GM12891 (cell line): Measurements from ENCODE around the gene KLHL25.

Experiments
- DNase-seq: peaks from one replicate; pipeline ENCODE4 v3.0.0; 2011; ENCODE audit warnings: low spot score; ENCODE audit not compliant: insufficient read length
- FAIRE-seq: peaks from 2 replicates; lab custom pipeline; 2011; peaks lifted over from hg19 to GRCh38; lab: Jason Lieb, UNC
- PAX5 ChIP-seq: IDR thresholded peaks from 2 replicates; pipeline ENCODE4 v1.6.1; 2011; ENCODE audit warnings: low read length, moderate library complexity, mild to moderate bottlenecking; ENCODE audit not compliant: insufficient read depth, severe bottlenecking
- POLR2A ChIP-seq: IDR thresholded peaks from 2 replicates; pipeline ENCODE4 v1.6.1; 2011; ENCODE audit warnings: low read depth, low read length, control low read depth
- POLR2AphosphoS5 ChIP-seq: IDR thresholded peaks from 2 replicates; pipeline ENCODE4 v1.6.1; 2011; ENCODE audit warnings: low read depth, low read length, control low read depth
- POU2F2 ChIP-seq: IDR thresholded peaks from 2 replicates; pipeline ENCODE4 v1.6.1; 2011; ENCODE audit warnings: low read depth, mild to moderate bottlenecking, control low read depth, low read length, moderate library complexity
- SPI1 ChIP-seq: IDR thresholded peaks from 2 replicates; pipeline ENCODE4 v1.6.1; 2011; ENCODE audit warnings: low read depth, low read length, control low read depth
- TAF1 ChIP-seq: IDR thresholded peaks from 2 replicates; pipeline ENCODE4 v1.6.1; 2011; ENCODE audit warnings: low read depth, low read length, control low read depth

KLHL25 gene

DNA sequence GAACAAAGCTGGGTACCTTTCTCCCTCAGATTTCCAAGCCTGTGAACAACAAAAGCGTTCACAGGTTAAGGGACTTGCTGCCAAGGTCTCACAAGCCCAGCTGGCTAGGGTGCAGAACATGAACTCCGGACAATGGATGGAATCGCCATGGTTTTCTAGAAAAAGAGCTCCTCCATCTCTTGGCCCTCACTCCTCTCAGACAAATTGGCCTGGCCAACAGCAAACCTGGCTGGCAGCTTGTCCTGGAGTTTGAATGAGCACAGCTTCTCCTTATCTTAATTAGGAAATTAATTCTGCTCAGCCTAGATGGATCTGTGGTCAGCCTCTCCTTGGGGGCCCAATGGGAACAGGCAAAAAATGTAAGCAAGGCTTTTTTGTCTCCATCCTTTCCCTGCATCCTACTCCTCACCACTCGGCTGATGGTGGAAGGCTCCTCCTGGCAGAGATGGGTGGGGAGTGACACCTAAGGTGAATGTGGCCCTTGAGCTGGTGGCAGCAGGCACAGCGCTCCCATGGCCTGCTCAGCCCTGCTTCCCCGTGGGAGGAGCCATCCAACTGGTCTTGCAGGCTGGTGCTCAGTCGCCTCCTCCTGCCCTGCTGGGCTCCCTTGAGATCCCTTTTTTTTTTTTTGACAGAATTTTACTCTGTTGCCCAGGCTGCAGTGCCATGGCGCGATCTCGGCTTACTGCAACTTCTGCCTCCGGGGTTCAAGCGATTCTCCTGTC is 5.8 kb downstream of the KLHL25 start:
- TF ChIP-seq TAF1 (no peak), POU2F2 (no peak), SPI1 (no peak), POLR2A (no peak), POLR2AphosphoS5 (no peak), PAX5 (no peak)
- FAIRE-seq (no peak), DNase-seq (no peak)

GRCh38 chr15:85786781-85787114 is 8.0 kb downstream of the KLHL25 start:
- DNase-seq (no peak), FAIRE-seq (no peak)
- TF ChIP-seq POLR2A = no peak
- TF ChIP-seq SPI1 = no peak
- TF ChIP-seq POLR2AphosphoS5 = no peak
- TF ChIP-seq POU2F2 = no peak
- no peak for TF ChIP-seq TAF1
- TF ChIP-seq PAX5 = no peak

- DNase-seq = no peak
- TF ChIP-seq TAF1 (no peak), POLR2AphosphoS5 (no peak), PAX5 (no peak), SPI1 (no peak), POU2F2 (no peak), POLR2A (no peak)
- no peak for FAIRE-seq
Observed at GRCh38 chr15:85785887-85786780, 8.6 kb downstream of the KLHL25 start.

DNA sequence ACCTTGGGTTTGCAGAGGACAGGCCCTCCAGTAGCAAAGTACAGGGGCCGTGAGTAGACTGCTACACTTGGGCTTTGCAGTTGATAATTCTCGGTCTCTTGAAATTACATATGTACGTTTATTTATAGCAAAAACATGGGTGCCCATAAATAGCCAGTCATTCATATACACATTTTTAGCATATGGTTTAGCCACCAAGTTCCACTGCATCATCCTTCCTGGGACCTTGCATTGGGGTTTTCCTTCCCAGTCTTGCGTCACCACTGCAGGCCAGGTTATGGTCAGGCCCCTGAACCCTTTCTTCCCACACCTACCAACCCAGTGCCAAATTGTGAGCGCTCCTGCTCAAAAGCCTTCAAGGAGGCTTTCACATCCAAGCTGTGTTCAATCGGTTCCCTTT is 12.7 kb downstream of the KLHL25 start:
- FAIRE-seq (no peak), DNase-seq (no peak)
- TF ChIP-seq POLR2AphosphoS5 (no peak), POU2F2 (no peak), TAF1 (no peak), PAX5 (no peak), POLR2A (no peak), SPI1 (no peak)

DNA sequence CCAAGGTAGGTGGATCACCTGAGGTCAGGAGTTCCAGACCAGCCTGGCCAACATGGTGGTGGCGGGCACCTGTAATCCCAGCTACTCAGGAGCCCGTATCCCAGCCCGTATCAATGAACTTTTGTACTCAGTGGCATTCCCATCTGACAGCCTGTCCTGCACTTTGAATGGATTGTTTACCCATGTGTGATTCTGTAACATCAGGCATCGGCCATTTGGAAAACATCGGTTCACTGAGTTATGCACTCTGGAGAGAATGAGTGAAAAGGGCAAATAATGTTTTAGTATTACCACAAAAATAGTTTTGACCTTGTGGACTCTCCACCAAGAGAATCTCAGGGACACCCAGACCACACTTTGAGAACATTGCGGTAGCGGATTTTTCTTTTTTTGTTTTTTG is 13.6 kb downstream of the KLHL25 start:
- FAIRE-seq (no peak), DNase-seq (no peak)
- TF ChIP-seq POLR2A (no peak), PAX5 (no peak), SPI1 (no peak), TAF1 (no peak), POU2F2 (no peak)

- FAIRE-seq = no peak
- no peak for DNase-seq
- no peak for TF ChIP-seq POU2F2
- TF ChIP-seq TAF1 = no peak
- TF ChIP-seq POLR2AphosphoS5 = no peak
- TF ChIP-seq POLR2A = no peak
- TF ChIP-seq SPI1 = no peak
- TF ChIP-seq PAX5 = no peak
Observed at GRCh38 chr15:85780225-85780985, 14.3 kb downstream of the KLHL25 start.

DNA sequence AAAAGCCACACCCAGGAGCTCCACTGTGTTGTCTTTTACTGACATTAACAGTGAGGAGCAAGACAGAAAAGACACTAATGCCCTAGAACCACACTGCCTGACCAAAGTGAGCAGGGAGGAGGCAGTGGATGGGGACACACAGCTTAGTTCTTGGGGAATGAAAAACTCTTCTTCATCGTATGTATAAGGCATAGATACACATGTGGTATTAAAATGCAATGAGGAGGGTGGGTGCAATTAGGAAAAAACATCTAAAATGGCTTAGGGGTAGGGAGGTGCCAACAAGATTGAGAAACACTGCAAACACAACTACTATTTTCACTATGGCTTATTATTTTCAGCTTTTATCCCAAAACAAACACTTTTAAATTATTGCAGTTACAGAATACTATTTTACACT is 15.5 kb downstream of the KLHL25 start:
- DNase-seq (no peak), FAIRE-seq (no peak)
- TF ChIP-seq TAF1 (no peak), PAX5 (no peak), POLR2AphosphoS5 (no peak)

DNA sequence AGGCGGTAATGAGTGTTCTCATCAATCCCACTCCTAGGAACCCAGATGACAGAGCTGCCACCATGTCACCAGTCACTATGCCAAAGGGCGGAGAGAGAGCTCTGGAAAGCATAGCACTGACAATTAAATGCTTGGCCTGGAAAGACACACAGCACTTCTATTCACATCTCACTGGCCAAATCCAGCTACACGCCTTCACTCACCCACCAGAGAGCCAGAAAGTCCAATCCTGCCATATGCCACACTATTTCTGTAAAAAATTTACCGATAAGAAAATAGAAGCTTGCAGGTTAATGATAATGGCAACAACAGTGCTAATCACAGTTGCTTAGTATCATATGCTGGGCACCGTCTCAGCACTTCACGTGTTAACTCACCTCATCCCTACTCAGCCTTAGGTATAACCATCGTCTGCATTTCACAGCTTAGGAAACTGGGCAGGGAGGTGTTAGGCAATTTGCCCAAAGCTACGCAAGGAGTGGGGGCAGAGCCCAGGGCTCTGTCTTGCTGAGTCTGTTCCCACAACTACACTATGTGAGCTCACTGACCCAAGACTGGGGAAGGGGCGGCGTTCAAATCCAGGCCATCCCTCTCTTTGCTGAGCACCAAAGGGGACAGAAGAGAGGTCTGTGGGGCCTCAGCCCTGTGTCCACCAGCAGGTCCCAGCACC is 16.5 kb downstream of the KLHL25 start:
- DNase-seq (no peak), FAIRE-seq (no peak)
- TF ChIP-seq TAF1 = no peak
- TF ChIP-seq POLR2A = no peak
- no peak for TF ChIP-seq POU2F2
- no peak for TF ChIP-seq POLR2AphosphoS5
- no peak for TF ChIP-seq SPI1
- no peak for TF ChIP-seq PAX5
